Adrenal gland (tissue), 12 donors: ENCODE results near the gene NOP53. TPM values are rescaled to one million over a fixed set of nuclear protein-coding genes. Genes with fewer than 3 reads are reported as not detected.

Experiments
- DNase-seq, 7 donors: peaks; one replicate each; pipeline ENCODE4 v3.0.0-alpha.2; 2019 to 2020
- H3K27ac ChIP-seq, 5 donors: fragments of 200-600 bp; sonication (generic) in 4 of 5; 1 replicate in 3 of 5; 2 replicates in 2 of 5; pipeline versions ENCODE4 v1.5.1 to v1.8.0; 2016 to 2020; ENCODE audit warnings: mild to moderate bottlenecking in 1 of 5
- H3K27me3 ChIP-seq: fragments of 200-600 bp; 2 replicates; pipeline ENCODE4 v1.8.0; 2021
- H3K36me3 ChIP-seq, 2 donors: fragments of 200-600 bp; replicated peaks in 1 of 2; 1 replicate in 1 of 2; 2 replicates in 1 of 2; pipeline versions ENCODE4 v1.5.1 to v1.8.0; 2018 to 2022
- H3K4me1 ChIP-seq, 2 donors: fragments of 200-600 bp; replicated peaks in 1 of 2; 1 replicate in 1 of 2; 2 replicates in 1 of 2; pipeline versions ENCODE4 v1.5.1 to v1.8.0; 2018 to 2021
- H3K4me3 ChIP-seq, 4 donors: fragments of 200-600 bp; sonication (generic) in 3 of 4; one replicate each; pipeline ENCODE4 v1.5.1; 2016 to 2018
- H3K9me3 ChIP-seq, 3 donors: fragments of 200-600 bp; sonication (generic) in 1 of 3; replicated peaks in 1 of 3; 1 replicate in 2 of 3; 2 replicates in 1 of 3; pipeline versions ENCODE4 v1.5.1 to v1.8.0; 2016 to 2021
- POLR2A ChIP-seq, 2 donors: fragments of 450-650 bp; IDR thresholded peaks; one replicate each; pipeline ENCODE4 v1.6.1; 2017; ENCODE audit warnings: antibody characterized with exemption in 2 of 2, mild to moderate bottlenecking in 2 of 2, moderate library complexity in 1 of 2
- WGBS, 4 donors: extraction: QIAGEN DNeasy Blood & Tissue Kit in 2 of 4; methylation state at CpG; one replicate each; pipeline versions ENCODE4 v1.1.5 to v1.1.7; 2013 to 2017; 5-methylcytosine and 5-hydroxymethylcytosine counted together
- intact Hi-C, 2 donors: fragments of 100-400 bp; cut with DNase I; formaldehyde crosslinking; loops; one replicate each; pipeline versions ENCODE4 v1.14.1 to v1.15.0; 2022 to 2023
- polyA plus RNA-seq, 3 donors: library from polyadenylated mRNA; stranded (reverse); fragments of 200-250 nt in 2 of 3; fragments of 350-450 nt in 1 of 3; fragmentation: Illumina TruSeq in 1 of 3; extraction: RNeasy Lipid Tissue Mini Kit (QIAGEN cat#74804) in 1 of 3; gene quantifications; one replicate each; pipeline ENCODE4 v1.2.3, GENCODE V29; 2013 to 2014
- total RNA-seq, 9 donors: library from RNA; depleted of rRNA in 4 of 9; stranded (reverse); fragments of >200 nt in 4 of 9; fragments of 120-200 nt in 1 of 9; fragmentation: NEBNext Ultra II Directional in 1 of 9; extraction: Animal tissue kit (Norgen Biotek cat#: 25700) in 1 of 9; gene quantifications; one replicate each; pipeline versions ENCODE4 v1.1.0 to v1.2.4, GENCODE V29; 2013 to 2023
- TF ChIP-seq, protein P1 (sequence below), 6 experiments: fragments of 450-650 bp in 4 of 6; fragments of 200-600 bp in 2 of 6; sonication (generic) in 1 of 6; IDR thresholded peaks; 1 replicate in 5 of 6; 2 replicates in 1 of 6; pipeline versions ENCODE4 v1.5.1 to v1.8.0; 2016 to 2021; ENCODE audit warnings: antibody characterized with exemption in 6 of 6, mild to moderate bottlenecking in 2 of 6, moderate library complexity in 1 of 6
- donor health status: healthy with polysubstance abuse.
- donor health status: Bipolar disorder and iron deficiency.
- donor health status: DM: yes; HTN: yes; CAD: no.
- donor health status: DM: no; HTN: no; CAD: no.
- donor health status: DM: no; HTN: no; CAD: no.
- donor health status: DM: yes; HTN: yes; CAD: no.

NOP53 gene
- total and polyA plus RNA-seq, 12 donors = 118 to 420 (median 325) TPM

DNA sequence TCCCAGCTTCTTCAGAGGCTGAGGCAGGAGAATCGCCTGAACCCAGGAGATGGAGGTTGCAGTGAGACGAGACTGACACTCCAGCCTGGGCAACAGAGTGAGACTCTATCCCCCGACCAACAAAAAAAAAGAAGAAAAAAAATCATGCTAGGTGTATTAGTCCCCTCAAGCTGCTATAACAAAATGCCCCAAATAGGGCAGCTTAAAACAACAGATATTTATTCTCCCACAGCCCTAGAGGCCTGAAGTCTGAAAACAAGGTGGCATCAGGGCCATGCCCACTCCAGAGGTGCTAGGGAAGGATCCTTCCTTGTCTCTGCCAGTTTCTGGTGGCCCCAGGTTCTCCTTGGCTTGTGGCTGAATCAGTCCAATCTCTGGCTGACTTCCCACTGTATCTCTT is 40.7 kb upstream of the NOP53 start:
- TF ChIP-seq, protein P1, sequence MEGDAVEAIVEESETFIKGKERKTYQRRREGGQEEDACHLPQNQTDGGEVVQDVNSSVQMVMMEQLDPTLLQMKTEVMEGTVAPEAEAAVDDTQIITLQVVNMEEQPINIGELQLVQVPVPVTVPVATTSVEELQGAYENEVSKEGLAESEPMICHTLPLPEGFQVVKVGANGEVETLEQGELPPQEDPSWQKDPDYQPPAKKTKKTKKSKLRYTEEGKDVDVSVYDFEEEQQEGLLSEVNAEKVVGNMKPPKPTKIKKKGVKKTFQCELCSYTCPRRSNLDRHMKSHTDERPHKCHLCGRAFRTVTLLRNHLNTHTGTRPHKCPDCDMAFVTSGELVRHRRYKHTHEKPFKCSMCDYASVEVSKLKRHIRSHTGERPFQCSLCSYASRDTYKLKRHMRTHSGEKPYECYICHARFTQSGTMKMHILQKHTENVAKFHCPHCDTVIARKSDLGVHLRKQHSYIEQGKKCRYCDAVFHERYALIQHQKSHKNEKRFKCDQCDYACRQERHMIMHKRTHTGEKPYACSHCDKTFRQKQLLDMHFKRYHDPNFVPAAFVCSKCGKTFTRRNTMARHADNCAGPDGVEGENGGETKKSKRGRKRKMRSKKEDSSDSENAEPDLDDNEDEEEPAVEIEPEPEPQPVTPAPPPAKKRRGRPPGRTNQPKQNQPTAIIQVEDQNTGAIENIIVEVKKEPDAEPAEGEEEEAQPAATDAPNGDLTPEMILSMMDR (IDR thresholded peaks at IDR 0.05) = no peak
- intact Hi-C loops = loop anchor here in 1 of 2 donors (10.0 kb wide), 1 partner anchor 170 kb away; no protein-coding TSS in a partner anchor
- no peak overlapping the region for H3K27ac ChIP-seq
- no peaks in the 10 kb centered on the region for H3K9me3 ChIP-seq
- WGBS, 4 donors = 93 to 100% (median 97%) methylated on average over 3 of the region's 3 CpGs
- peaks cover 0 to 27% of the 10 kb centered on the region in 2 donors for H3K36me3 ChIP-seq
- H3K4me1 ChIP-seq = no peaks in the 10 kb centered on the region
- no peak for DNase-seq
- no peak overlapping the region for H3K4me3 ChIP-seq
- H3K27me3 ChIP-seq = no peaks in the 10 kb centered on the region

GRCh38 chr19:47707135-47707925 is 38.0 kb upstream of the NOP53 start:
- WGBS, 4 donors = 19 to 21% (median 19%) methylated on average over 22 of the region's 22 CpGs
- H3K9me3 ChIP-seq = no peaks in the 10 kb centered on the region
- peak; percentile 71 to 89 (median 81) for DNase-seq
- H3K36me3 ChIP-seq = peaks cover 0 to 4% of the 10 kb centered on the region in 2 donors
- no peaks in the 10 kb centered on the region for H3K4me1 ChIP-seq
- H3K27ac ChIP-seq = no peak overlapping the region
- H3K27me3 ChIP-seq = no peaks in the 10 kb centered on the region
- intact Hi-C loops = loop anchor here in 1 of 2 donors (10.0 kb wide), 1 partner anchor 173 kb away; no protein-coding TSS in a partner anchor
- TF ChIP-seq, protein P1 (IDR thresholded peaks at IDR 0.05) = peak; percentile 67 to 89 (median 82)
- no peak for TF ChIP-seq POLR2A (IDR thresholded peaks at IDR 0.05)
- H3K4me3 ChIP-seq = no peak overlapping the region

GRCh38 chr19:47711652-47712242 is 33.6 kb upstream of the NOP53 start:
- Histone ChIP-seq H3K4me3 (no peak overlapping the region), H3K36me3 (peaks cover 0 to 2% of the 10 kb centered on the region in 2 donors), H3K27me3 (no peaks in the 10 kb centered on the region), H3K27ac (no peak overlapping the region), H3K9me3 (no peaks in the 10 kb centered on the region), H3K4me1 (peaks cover 10 to 16% of the 10 kb centered on the region in 2 donors)
- intact Hi-C loops = loop anchor here in 1 of 2 donors (2.0 to 5.0 kb wide), 2 partner anchors 31 to 76 kb away; no protein-coding TSS in a partner anchor
- no peak for DNase-seq
- TF ChIP-seq, protein P1 (IDR thresholded peaks at IDR 0.05) = no peak
- TF ChIP-seq POLR2A (IDR thresholded peaks at IDR 0.05) = no peak
- WGBS, 4 donors = 73 to 82% (median 79%) methylated on average over 8 of the region's 8 CpGs
